ENCODE measurements around the gene CDK5RAP3.

Gene CDK5RAP3

GRCh38 chr17:48025040-48025903, 54.4 kb downstream of the CDK5RAP3 start:
- DNase-seq (ENCODE audit: low read depth), result peak; percentile 94

- DNase-seq (ENCODE audit: low read depth), result no peak
Observed at GRCh38 chr17:48025904-48026501, 55.1 kb downstream of the CDK5RAP3 start.

GRCh38 chr17:48026502-48027321, 55.8 kb downstream of the CDK5RAP3 start:
- DNase-seq (ENCODE audit: low read depth), result peak; percentile 90

- no peak for DNase-seq (ENCODE audit: low read depth)
Observed at GRCh38 chr17:48027322-48027981, 56.5 kb downstream of the CDK5RAP3 start.

GRCh38 chr17:48028736-48029135, 57.8 kb downstream of the CDK5RAP3 start:
- DNase-seq (ENCODE audit: low read depth), result no peak

GRCh38 chr17:48030531-48030930, 59.6 kb downstream of the CDK5RAP3 start:
- no peak for DNase-seq (ENCODE audit: low read depth)
